Stomach smooth muscle (tissue), 2 donors: ENCODE data around the gene NDUFAF2.
"Not testable (repeated sequence)": the region's sequence is repeated elsewhere in the genome, so short reads cannot be mapped to it uniquely, and the experiment has no call there.

ENCODE experiments used
- H3K27ac ChIP-seq: one replicate; pipeline ENCODE4 v1.7.0; 2013; ENCODE audit warnings: mild to moderate bottlenecking, low read length, inconsistent platforms
- H3K27me3 ChIP-seq, 2 donors: one replicate each; pipeline ENCODE4 v1.7.0; 2013; ENCODE audit warnings: low read length in 2 of 2; ENCODE audit not compliant: insufficient read depth in 2 of 2, control insufficient read depth in 1 of 2
- H3K36me3 ChIP-seq, 2 donors: one replicate each; pipeline ENCODE4 v1.7.0; 2013; ENCODE audit warnings: low read length in 2 of 2; ENCODE audit not compliant: control insufficient read depth in 2 of 2, insufficient read depth in 2 of 2
- H3K4me1 ChIP-seq: one replicate; pipeline ENCODE4 v1.7.0; 2013; ENCODE audit warnings: low read length; ENCODE audit not compliant: control insufficient read depth, insufficient read depth
- H3K4me3 ChIP-seq, 2 donors: one replicate each; pipeline ENCODE4 v1.7.0; 2013; ENCODE audit warnings: low read length in 2 of 2
- H3K9ac ChIP-seq, 2 donors: one replicate each; pipeline ENCODE4 v1.7.0; 2013; ENCODE audit warnings: low read length in 2 of 2, mild to moderate bottlenecking in 1 of 2
- H3K9me3 ChIP-seq, 2 donors: one replicate each; pipeline ENCODE4 v1.7.0; 2013; ENCODE audit warnings: low read length in 2 of 2; ENCODE audit not compliant: control insufficient read depth in 2 of 2
- donor health status: healthy.
- donor health status: Pancreatic carcinoma.

Gene NDUFAF2

GRCh38 chr5:61187352-61187751, 242.3 kb downstream of the NDUFAF2 start:
- not testable (repeated sequence) for H3K9me3 ChIP-seq, H3K27me3 ChIP-seq, H3K36me3 ChIP-seq, H3K27ac ChIP-seq, H3K4me3 ChIP-seq, H3K4me1 ChIP-seq, H3K9ac ChIP-seq

GRCh38 chr5:61187826-61188225, 242.8 kb downstream of the NDUFAF2 start:
- H3K27me3 ChIP-seq, H3K9me3 ChIP-seq, H3K4me1 ChIP-seq, H3K9ac ChIP-seq, H3K36me3 ChIP-seq, H3K27ac ChIP-seq, H3K4me3 ChIP-seq: not testable (repeated sequence)

DNA sequence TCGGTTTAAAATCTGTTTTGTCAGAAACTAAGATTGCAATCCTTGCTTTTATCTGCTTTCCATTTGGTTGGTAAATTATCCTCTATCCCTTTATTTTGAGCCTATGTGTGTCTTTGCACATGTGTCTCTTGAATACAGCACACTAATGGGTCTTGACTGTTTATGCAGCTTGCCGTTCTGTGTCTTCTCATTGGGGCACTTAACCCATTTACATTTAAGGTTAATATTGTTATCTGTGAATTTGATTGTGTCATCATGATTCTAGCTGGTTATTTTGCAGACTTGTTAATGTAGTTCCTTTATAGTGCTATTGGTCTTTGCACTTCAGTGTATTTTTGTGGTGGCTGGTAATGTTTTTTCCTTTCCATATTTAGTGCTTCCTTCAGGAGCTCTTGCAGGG, 253.6 kb downstream of the NDUFAF2 start:
- H3K36me3 ChIP-seq: no peaks in the 10 kb centered on the region
- peaks cover 0 to 2% of the 10 kb centered on the region in 2 donors for H3K9me3 ChIP-seq
- H3K27ac ChIP-seq: no peak overlapping the region
- no peak overlapping the region for H3K4me3 ChIP-seq
- H3K4me1 ChIP-seq: no peaks in the 10 kb centered on the region
- no peaks in the 10 kb centered on the region for H3K27me3 ChIP-seq
- H3K9ac ChIP-seq: no peak overlapping the region

GRCh38 chr5:61200582-61201155, 255.7 kb downstream of the NDUFAF2 start:
- no peaks in the 10 kb centered on the region for H3K27me3 ChIP-seq
- H3K9ac ChIP-seq: no peak overlapping the region
- no peaks in the 10 kb centered on the region for H3K4me1 ChIP-seq
- no peak overlapping the region for H3K27ac ChIP-seq
- no peak overlapping the region for H3K4me3 ChIP-seq
- H3K9me3 ChIP-seq: peaks cover 0 to 2% of the 10 kb centered on the region in 2 donors
- H3K36me3 ChIP-seq: no peaks in the 10 kb centered on the region

DNA sequence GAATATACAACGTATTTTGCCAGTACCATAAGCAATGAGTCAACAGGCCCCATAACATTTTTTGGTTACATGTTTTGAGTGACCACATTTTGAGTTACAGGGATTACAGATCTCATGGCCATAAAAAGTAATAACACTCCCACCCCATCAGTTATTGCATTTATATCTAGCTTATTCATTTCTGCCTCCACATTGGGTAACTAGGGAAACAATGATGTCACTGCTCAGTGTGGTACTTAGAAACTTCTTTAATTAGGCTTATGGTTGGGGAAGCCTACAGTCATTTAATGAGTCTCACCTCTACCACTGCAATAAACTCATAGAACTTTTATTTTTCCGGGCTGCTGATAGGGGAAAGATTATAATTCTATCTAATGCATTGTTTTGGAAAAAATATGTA, 257.2 kb downstream of the NDUFAF2 start:
- no peaks in the 10 kb centered on the region for H3K4me1 ChIP-seq
- no peaks in the 10 kb centered on the region for H3K27me3 ChIP-seq
- no peak overlapping the region for H3K4me3 ChIP-seq

More for the DNA sequence above, 257.2 kb downstream of the NDUFAF2 start:
- H3K9ac ChIP-seq: no peak overlapping the region
- no peaks in the 10 kb centered on the region for H3K36me3 ChIP-seq
- no peak overlapping the region for H3K27ac ChIP-seq
- H3K9me3 ChIP-seq: peaks cover 0 to 2% of the 10 kb centered on the region in 2 donors
